ENCODE results near the gene PYY.
"Not testable (repeated sequence)": the region's sequence is repeated elsewhere in the genome, so short reads cannot be mapped to it uniquely, and the experiment has no call there.

PYY gene

DNA sequence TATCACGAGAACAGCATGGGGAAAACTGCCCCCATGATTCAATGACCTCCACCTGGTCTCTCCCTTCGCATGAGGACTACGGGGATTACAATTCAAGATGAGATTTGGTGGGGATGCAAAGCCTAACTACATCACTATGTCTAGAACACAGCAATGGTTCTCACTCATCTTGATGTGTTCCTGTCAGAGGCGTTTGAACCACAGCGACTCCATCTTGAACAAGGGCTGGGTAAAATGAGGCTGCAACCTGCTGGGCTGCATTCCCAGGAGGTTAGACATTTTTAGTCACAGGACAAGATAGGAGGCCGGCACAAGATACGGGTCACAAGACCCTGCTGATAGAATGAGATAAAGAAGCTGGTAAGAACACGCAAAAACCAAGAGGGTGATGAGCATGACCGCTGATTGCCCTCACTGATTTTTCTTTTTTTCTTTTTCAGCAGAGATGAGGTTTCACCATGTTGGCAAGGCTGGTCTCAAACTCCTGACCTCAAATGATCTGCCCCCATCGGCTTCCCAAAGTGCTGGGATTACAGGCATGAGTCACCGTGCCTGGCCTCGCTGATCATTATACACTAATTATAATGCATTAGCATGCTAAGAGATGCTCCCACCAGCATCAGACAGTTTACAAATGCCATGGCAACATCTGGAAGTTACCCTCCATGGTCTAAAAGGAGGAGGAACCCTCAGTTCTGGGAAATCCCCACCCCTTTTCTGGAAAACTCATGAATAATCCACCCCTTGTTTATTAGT is 8.5 kb downstream of the PYY start:
- no peak for DNase-seq

DNA sequence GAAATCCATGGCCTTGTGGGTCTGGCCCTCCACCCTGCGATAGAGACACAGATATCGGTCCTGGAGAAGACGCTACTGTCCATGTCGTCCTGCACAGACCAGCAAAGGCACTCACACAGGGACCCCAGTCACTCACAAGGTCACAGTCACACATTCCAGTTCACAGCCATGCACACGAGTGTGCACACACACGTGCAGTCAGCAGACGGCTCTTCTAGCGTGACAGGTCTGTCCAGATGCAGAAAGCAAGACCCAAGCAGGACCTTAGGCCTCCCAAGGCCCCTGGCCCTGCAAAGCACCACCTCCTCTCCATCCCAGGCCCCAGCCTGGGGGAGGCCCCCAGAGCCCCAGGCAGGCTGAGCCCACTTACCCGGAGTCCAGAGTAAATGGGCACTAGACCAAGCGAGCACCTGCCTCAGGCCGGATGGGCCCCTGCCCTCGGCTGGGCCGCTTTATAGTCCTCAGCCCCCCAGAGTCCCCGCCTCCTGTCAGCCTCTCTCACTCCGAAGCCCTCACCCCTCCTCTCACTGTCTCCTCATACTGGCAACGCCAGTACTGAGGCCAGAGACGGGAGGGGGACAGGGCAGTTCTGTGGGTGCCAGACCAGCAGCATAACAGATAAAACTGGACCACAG is 11.6 kb downstream of the PYY start, which contains the start of gene PPY:
PPY (minus strand) TSS at position 426 of the 635 bp plus-strand sequence. CDS start 822 bp downstream, outside the sequence.
- no peak for DNase-seq

- peak; percentile 46 to 53 for DNase-seq
These were observed 13.1 kb downstream of the PYY start for GRCh38 chr17:43940630-43941029.

GRCh38 chr17:43939886-43940285 is 13.9 kb downstream of the PYY start:
- DNase-seq = no peak

DNA sequence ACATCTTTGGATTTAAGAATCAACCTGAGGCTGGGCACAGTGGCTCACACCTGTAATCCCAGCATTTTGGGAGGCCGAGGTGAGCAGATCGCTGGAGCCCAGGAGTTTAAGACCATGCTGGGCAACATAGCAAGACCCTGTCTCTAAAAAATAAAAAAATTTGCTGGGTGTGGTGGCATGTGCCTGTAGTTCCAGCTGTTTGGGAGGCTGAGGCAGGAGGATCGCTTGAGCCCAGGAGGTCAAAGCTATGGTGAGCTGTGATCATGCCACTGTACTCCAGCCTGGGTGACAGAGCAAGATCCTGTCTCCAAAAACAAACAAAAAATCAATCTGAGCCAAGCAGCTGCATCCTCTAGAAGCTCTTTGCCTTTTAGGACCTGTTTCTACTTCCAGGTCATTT is 14.3 kb downstream of the PYY start:
- DNase-seq = not testable (repeated sequence)

DNA sequence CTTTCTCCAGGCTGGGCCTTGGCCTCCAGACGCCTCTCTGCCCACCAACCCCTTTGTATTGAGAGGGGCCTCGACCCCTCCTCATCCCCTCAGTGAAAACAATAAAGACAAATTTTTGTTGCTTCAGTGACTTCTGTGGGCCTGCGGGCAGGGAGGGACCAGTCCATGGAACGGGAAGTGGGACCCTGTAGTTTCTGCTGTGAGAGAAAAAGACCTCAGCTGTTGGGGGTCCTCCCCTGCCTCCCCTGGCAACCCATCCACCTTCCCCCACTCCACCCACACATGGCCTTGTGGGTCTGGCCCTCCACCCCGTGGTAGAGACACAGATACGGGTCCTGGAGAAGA is 14.9 kb downstream of the PYY start:
- no peak for DNase-seq

- no peak for DNase-seq
These were observed 17.3 kb downstream of the PYY start for GRCh38 chr17:43936434-43936833.

- no peak for DNase-seq
These were observed 17.8 kb downstream of the PYY start for GRCh38 chr17:43935926-43936261.

- no peak for DNase-seq
These were observed 18.4 kb downstream of the PYY start for GRCh38 chr17:43935204-43935925.

GRCh38 chr17:43932923-43933322 is 20.8 kb downstream of the PYY start:
- no peak for DNase-seq

DNA sequence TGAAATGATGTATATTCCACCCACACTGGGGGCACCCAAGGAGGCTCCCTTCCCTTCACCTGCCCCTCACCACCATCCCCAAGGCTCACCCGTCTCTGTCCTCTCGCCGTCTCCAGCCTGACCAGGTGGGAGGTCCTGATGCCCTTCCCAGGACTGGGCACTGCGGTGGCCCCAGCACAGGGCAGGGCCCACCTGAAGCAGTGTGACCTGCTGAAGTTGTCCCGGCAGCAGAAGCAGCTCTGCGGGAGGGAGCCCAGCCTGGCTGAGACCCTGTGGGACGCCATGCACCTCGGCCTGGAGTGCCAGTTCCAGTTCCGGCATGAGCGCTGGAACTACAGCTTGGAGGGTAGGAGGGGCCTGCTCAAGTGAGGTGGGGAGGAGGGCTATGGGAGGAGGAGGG is 21.4 kb downstream of the PYY start:
- DNase-seq = no peak

- no peak for DNase-seq
These were observed 22.6 kb downstream of the PYY start for GRCh38 chr17:43931062-43931571.

GRCh38 chr17:43928609-43929008 is 25.1 kb downstream of the PYY start:
- no peak for DNase-seq

DNA sequence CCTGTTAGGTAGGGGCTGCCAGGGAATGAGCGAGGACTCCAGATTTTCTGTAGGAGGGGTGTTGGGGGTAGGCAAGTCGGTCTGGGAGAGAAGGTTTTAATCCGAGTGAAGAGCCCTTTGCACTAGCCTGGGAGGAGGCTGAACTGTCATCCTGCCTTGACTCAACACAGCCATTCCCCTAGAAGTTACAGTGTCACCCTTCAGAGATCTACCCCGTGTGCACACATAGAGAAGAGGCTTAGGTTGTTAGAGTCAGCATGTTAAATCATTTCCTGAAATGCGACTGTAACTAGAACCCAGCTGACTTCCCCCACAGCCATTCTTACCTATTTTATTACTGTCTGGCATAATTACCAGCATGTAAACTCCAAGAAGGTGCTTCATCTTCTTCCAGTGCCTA is 25.8 kb downstream of the PYY start:
- not testable (repeated sequence) for DNase-seq

GRCh38 chr17:43927060-43927864 is 26.5 kb downstream of the PYY start:
- DNase-seq = no peak

GRCh38 chr17:43924558-43924957 is 29.2 kb downstream of the PYY start:
- DNase-seq = no peak

- no peak for DNase-seq
These were observed 33.1 kb downstream of the PYY start for GRCh38 chr17:43920500-43921095.

DNA sequence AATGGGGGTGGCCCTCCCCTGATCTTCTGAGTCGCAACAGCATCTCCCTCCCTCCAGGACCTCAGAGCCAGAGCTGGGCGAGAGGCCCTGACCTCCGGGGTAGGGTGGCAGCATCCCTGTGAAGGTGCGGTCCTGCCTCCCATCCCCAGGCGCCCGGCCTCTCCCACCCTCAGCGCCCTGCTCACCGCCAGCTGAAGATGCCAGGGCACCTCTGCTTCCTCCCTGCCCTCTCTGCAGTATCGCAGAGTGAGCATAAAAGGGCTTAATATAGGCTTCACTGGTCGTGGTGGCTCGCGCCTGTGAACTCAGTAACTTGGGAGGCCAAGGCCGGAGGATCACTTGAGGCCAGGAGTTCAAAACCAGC is 35.7 kb downstream of the PYY start:
- no peak for DNase-seq

- peak; percentile 53 to 80 for DNase-seq
These were observed 36.3 kb downstream of the PYY start for GRCh38 chr17:43917348-43918025.

DNA sequence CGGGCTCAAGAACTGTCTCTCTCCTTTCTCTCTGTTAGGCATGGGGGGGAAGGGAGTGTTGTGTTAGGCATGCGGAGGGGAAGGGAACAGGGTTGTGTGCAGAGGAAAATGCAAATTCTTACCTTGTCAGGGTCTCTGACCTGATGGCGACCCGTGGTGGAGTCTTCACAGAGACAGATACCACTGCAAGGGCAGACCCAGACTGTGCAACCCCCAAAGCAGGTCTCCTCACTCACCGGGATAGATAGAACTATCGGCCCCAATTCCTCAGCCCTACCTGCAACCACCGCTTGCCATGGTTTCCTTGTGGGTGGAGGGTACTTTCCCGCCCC is 36.8 kb downstream of the PYY start:
- no peak for DNase-seq

DNA sequence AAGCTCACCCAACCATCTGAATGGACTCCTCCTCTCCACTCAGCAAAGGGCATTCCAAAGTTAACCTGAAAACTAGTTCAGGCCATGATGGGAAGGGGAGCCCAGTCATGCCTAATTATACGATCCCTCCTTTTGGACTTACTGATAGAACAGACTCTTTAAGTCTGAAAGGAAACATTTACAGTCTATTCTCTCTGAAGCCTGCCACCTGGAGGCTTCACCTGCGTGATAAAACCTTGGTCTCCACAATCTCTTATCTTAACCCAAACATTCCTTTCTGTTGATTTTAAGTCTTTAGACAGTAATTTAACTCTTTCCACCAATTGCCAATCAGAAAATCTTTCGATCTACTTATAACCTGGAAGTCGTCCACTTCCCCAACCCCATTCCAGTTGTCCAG is 37.4 kb downstream of the PYY start:
- no peak for DNase-seq

DNA sequence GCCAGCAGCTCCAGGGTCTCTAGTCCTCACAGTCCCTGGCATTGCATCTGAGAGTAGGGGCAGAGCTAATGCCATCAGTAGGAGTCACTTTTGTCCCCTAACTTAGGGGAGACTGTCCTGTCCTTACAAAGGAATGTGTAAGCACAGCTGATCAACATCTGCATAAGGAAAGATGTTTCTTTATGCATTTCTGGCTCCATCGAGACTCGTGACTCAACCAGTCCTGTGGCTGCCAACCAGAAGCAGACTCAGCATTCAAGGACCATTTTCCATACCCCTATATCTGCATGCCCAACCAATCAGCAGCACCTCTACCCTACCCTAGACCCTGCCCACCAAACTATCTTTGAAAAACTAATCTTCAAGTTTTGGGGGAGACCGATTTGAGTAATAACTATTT is 38.2 kb downstream of the PYY start:
- no peak for DNase-seq
